HG02798 (cell line): ENCODE measurements around the gene PUS7L.

Source experiments
- ATAC-seq: cut with Tn5 transposase; IDR thresholded peaks from one replicate; pipeline ENCODE4 v1.9.1; 2021; ENCODE audit warnings: mild to moderate bottlenecking; ENCODE audit not compliant: unreplicated experiment, poor library complexity

The PUS7L gene

GRCh38 chr12:43676183-43676813 lies 82.3 kb downstream of the PUS7L start:
- ATAC-seq, result peak; percentile 97

- ATAC-seq, result no peak
Measured at GRCh38 chr12:43675048-43675904, 83.3 kb downstream of the PUS7L start.

GRCh38 chr12:43669373-43669772 lies 89.2 kb downstream of the PUS7L start:
- no peak for ATAC-seq
